GM21381 (cell line): ENCODE results near the gene PIK3R6.
"Not testable (repeated sequence)": the region's sequence is repeated elsewhere in the genome, so short reads cannot be mapped to it uniquely, and the experiment has no call there.

Source experiments
- ATAC-seq: cut with Tn5 transposase; IDR thresholded peaks from one replicate; pipeline ENCODE4 v1.9.1; 2021; ENCODE audit warnings: mild to moderate bottlenecking, moderate library complexity; ENCODE audit not compliant: unreplicated experiment

The PIK3R6 gene

GRCh38 chr17:8873801-8874715 lies 6.6 kb upstream of the PIK3R6 start:
- ATAC-seq, result no peak

DNA sequence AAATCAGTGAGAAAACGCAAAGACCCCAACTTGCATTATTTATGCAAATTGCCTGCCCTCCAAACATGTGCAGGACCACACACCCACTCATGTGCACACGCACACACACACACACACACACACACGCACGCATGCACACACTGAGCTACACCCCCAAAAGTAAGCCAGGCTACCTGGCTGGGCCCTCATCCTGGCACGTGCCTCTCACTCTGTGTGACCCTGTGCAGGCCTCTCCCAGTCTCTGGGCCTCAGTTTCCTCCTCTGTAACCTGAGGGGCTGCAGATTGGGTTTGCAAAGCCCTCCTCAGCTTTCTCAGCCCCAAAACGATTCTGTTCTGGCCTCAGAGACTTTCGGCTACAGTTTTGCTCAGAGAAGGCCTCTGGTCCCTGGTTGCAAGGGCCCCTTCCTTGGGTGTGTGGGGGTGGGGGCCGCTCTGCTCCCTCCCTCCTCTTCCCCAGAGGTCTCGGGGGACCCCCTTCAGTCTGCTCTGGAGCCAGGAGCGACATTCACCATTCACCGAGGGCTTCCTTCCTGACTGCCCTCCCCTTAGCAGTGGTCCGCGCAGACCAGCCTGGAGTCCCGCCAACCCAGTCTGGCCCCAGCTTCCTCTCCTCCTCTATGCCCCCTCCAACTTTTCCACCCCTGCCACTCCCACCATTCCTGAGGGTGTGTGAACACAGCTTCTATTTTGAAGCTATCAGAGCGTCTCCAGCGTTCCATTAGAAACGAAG lies 5.4 kb upstream of the PIK3R6 start:
- no peak for ATAC-seq

GRCh38 chr17:8872036-8872704 lies 4.7 kb upstream of the PIK3R6 start:
- no peak for ATAC-seq

DNA sequence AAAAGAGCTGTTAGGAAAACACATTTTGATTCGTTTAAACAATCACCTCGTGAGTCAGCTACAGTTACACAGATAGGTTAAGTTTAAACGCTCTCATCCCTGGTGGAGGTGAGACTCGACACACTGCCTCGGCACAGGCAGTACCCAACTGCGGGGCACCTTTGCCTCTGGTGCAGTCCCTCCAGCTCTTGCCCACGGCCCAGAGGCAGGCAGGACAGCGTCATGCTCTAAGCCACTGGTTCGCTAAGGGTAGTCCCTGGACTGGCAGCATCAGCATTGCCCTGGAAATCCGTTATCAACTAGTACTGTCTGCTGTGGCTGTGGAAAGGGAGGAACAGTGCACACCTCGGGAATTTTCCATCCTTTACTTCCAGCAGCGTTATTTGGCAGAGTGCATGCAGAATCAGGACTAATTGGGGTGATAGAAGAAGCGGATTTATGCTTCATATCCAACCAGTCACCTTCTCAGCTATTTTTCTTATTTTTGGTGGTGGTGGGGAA lies 3.7 kb upstream of the PIK3R6 start:
- no peak for ATAC-seq

DNA sequence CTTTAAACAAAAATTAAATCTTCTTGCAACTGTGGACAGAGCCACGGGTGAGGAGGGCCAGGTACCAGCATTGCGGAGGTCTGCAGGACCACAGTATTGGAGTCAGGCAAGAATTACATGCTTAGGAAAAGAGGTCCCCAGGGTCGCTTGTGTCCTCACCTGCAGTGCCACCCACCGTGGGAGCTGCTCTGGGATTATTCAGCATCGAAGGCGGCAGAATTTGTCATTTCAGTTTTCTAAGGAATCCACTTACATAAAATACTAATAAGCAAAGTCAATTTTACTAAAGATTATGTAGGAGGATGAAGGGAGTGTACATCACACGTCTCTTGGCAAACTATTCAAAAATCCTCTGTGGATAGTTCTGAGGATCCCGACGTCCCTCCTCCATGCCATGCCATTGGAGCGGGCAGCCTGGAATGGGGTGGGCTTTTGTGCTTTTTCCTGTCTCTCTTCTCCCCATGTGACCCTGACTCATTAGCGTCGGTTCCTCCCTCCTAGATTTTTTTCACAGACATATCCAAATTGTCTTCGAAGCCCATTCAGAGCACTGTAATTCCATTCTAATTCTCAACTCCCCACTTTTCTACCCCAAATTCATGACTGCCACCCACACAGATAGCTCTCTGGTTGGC lies 3.0 kb upstream of the PIK3R6 start:
- no peak for ATAC-seq

DNA sequence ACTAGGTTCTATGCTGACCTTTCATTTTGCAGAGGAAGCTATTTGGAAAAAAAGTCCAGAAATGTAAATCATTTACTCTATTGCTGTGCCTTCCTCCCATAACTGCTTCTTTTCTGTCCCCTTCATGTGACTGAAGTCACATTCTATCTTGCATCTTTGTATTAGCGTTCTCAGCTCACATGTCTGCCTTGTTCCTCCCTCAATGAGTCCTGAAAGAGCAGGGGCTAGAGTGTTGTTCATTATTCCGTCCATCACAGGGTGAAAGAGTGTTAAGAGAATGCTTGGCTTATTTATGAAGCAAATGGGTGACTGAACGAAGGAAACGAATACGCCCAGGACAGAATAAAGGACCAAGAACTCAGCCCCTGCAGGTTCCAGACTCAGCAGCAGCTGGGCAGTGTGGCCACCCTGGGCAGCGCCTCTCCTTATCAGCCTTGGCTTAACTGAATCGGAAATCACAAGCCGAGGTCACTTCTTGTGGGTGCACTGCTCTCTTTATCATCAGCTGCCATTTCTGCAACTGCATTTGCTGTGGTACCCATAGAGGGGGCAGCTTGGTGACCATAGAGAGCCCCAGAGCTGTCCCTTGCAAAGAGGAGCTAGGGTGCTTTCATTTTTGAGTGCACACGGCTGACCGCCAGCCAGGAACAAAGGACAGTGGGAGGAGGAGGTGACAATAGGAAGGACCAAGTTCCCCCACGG lies 1.8 kb upstream of the PIK3R6 start:
- peak; percentile 7 for ATAC-seq

- peak; percentile 56 for ATAC-seq
Observed at GRCh38 chr17:8868529-8868951, 1.1 kb upstream of the PIK3R6 start.

- ATAC-seq, result no peak
Observed at GRCh38 chr17:8868092-8868491, 618 bp upstream of the PIK3R6 start.

DNA sequence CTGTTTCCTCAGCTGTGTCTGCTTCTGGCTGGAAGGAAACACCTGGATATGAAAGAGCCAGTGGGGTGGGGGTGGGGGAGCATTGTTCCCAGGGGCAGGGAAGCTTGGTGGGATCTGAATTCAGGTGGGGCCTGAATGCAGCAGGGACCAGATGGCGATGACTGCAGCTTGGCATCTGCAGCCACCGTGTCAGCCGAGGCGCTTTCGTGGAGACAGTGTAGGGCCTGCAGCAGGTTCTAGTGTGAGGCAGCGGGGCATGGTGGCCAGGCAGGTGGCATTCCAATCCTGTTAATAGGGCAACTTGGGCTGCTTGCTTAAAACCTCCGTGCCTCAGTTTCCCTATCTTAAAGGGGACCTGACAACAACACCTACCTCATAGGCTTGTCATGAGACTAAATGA lies 1.7 kb downstream of the PIK3R6 start:
- ATAC-seq, result no peak

GRCh38 chr17:8865385-8865784 lies 2.1 kb downstream of the PIK3R6 start:
- ATAC-seq, result no peak

GRCh38 chr17:8862213-8863056 lies 5.0 kb downstream of the PIK3R6 start:
- ATAC-seq, result no peak

- ATAC-seq, result no peak
Observed at GRCh38 chr17:8861495-8862181, 5.8 kb downstream of the PIK3R6 start.

DNA sequence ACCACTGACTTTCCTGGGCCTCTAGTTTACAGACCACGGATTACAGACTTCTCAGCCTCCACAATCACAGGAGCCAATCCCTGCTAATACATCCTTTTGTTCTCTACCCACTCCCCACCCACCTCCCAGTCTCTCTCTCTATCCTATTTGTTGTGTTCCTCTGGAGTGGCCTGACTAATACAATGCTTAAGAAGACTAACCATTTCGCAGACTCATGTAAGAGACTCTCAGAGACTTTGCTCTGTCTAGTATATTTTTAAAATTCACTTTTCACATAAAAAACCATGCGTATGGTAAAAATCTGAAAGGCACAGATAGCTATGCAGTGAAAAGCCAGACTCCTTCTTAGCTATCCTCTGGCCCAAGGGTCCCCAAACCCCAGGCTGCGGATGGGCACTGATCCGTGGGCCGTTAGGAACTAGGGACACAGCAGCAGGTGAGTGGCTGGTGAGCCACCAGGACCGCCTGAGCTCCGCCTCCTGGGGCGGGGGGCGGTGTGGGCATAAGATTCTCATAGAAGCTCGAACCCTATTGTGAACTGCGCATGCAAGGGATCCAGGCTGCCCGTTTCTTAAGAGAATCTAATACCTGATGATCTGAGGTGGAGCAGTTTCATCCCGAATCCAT lies 7.6 kb downstream of the PIK3R6 start:
- no peak for ATAC-seq

- ATAC-seq, result no peak
Observed at GRCh38 chr17:8859027-8859803, 8.3 kb downstream of the PIK3R6 start.

DNA sequence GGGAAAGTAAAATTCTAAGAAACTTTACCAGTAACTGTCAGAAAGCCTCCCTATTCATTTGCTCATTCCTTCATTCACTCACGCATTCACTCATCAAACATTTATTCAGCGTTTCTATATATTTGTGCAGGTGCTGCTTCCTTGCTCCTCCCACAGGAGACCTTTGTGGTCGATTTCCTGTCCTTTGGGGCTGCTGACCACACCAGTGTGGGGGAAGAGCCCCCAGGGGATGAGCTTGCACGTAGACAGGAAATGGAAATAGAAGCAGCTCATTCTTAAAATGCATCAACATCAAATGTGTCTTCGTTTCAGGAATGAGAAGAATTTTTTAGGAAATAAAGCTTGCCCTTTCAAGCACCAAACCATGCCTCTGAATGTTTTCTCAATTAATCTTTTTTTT lies 9.6 kb downstream of the PIK3R6 start:
- peak; percentile 55 for ATAC-seq

DNA sequence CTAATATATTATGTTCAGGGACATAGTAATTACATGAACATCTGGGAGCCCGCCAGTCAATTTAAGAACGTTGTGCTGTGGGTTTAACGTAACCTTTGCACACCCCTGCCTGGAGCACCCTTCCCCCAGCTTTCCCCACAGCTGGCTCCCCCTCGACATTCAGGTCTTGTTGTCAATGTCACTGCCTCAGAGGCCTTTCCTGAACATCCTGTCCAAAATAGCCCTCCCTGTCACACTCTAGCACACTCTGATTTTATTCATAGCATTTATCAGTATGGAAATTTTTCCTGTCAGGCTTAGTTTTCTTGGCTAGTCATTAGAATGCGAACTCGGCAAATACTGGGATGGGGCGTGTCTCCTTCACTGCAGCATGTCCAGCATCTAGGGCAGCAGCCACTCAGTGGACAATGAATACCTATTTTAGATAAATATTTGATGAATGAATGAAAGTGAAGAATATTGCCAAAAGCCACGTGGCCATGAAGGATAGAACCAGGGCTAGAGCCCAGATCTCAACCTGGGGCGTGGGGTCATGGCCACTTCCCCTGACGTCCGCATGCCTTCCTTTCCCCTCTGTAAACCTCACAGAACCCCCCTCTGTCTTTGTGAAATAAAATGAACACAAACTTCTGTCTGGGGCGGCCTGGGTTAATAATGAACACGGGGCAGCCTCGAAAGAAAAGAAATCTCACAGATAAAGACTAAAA lies 10.5 kb downstream of the PIK3R6 start:
- no peak for ATAC-seq

- not testable (repeated sequence) for ATAC-seq
Observed at GRCh38 chr17:8856205-8856603, 11.3 kb downstream of the PIK3R6 start.
